Liver (tissue), 9 donors: ENCODE results near the gene ATP1B1. TPM values are rescaled to one million over a fixed set of nuclear protein-coding genes. Genes with fewer than 3 reads are reported as not detected.

Experiments
- DNase-seq: peaks from one replicate; pipeline ENCODE4 v3.0.0-alpha.2; 2017; ENCODE audit warnings: low spot score
- H3K27ac ChIP-seq, 2 donors: one replicate each; pipeline ENCODE4 v1.7.0; 2013; ENCODE audit warnings: inconsistent platforms in 2 of 2, low read length in 2 of 2, control low read depth in 1 of 2, low read depth in 1 of 2, mild to moderate bottlenecking in 1 of 2
- H3K27me3 ChIP-seq, 4 donors: one replicate each; pipeline versions ENCODE4 v1.6.1 to v1.7.0; 2013; ENCODE audit warnings: low read length in 3 of 4, inconsistent platforms in 1 of 4, mild to moderate bottlenecking in 1 of 4, moderate library complexity in 1 of 4; ENCODE audit not compliant: control insufficient read depth in 4 of 4, insufficient read depth in 4 of 4
- H3K36me3 ChIP-seq, 4 donors: one replicate each; pipeline versions ENCODE4 v1.6.1 to v1.7.0; 2013; ENCODE audit warnings: low read length in 3 of 4, mild to moderate bottlenecking in 3 of 4, low read depth in 1 of 4, moderate library complexity in 1 of 4; ENCODE audit not compliant: control insufficient read depth in 4 of 4, insufficient read depth in 3 of 4
- H3K4me1 ChIP-seq, 4 donors: one replicate each; pipeline versions ENCODE4 v1.6.1 to v1.7.0; 2013; ENCODE audit warnings: low read length in 3 of 4, mild to moderate bottlenecking in 3 of 4, moderate library complexity in 1 of 4; ENCODE audit not compliant: control insufficient read depth in 4 of 4, insufficient read depth in 4 of 4
- H3K4me3 ChIP-seq, 3 donors: one replicate each; pipeline versions ENCODE4 v1.6.1 to v1.7.0; 2013; ENCODE audit warnings: low read length in 3 of 3, control low read depth in 1 of 3, low read depth in 1 of 3, mild to moderate bottlenecking in 1 of 3
- H3K9ac ChIP-seq, 2 donors: one replicate each; pipeline ENCODE4 v1.7.0; 2013; ENCODE audit warnings: low read length in 2 of 2, mild to moderate bottlenecking in 2 of 2, moderate library complexity in 2 of 2, control low read depth in 1 of 2, low read depth in 1 of 2
- H3K9me3 ChIP-seq, 4 donors: one replicate each; pipeline versions ENCODE4 v1.6.1 to v1.7.0; 2013; ENCODE audit warnings: low read length in 3 of 4; ENCODE audit not compliant: control insufficient read depth in 4 of 4
- FOXA1 ChIP-seq: IDR thresholded peaks from 2 replicates; pipeline ENCODE4 v1.6.1; 2016; ENCODE audit warnings: antibody characterized with exemption
- FOXA2 ChIP-seq: IDR thresholded peaks from 2 replicates; pipeline ENCODE4 v1.6.1; 2016; ENCODE audit warnings: antibody characterized with exemption
- GABPA ChIP-seq, 2 donors: IDR thresholded peaks in 1 of 2; conservative IDR thresholded peaks in 1 of 2; 2 replicates each; pipeline ENCODE4 v1.6.1; 2016; ENCODE audit warnings: antibody characterized with exemption in 2 of 2, mild to moderate bottlenecking in 1 of 2, moderate library complexity in 1 of 2
- HNF4A ChIP-seq, 2 donors: conservative IDR thresholded peaks; 2 replicates each; pipeline ENCODE4 v1.6.1; 2016; ENCODE audit warnings: antibody characterized with exemption in 2 of 2, mild to moderate bottlenecking in 2 of 2
- JUND ChIP-seq, 2 donors: IDR thresholded peaks; 2 replicates each; pipeline ENCODE4 v1.6.1; 2016; ENCODE audit warnings: antibody characterized with exemption in 2 of 2
- RAD21 ChIP-seq, 2 donors: IDR thresholded peaks; 2 replicates each; pipeline ENCODE4 v1.6.1; 2016; ENCODE audit warnings: antibody characterized with exemption in 2 of 2, mild to moderate bottlenecking in 2 of 2
- RXRA ChIP-seq, 2 donors: IDR thresholded peaks; 2 replicates each; pipeline ENCODE4 v1.6.1; 2017 to 2018; ENCODE audit warnings: antibody characterized with exemption in 2 of 2, mild to moderate bottlenecking in 1 of 2
- SP1 ChIP-seq: IDR thresholded peaks from 2 replicates; pipeline ENCODE4 v1.6.1; 2018; ENCODE audit warnings: antibody characterized with exemption, mild to moderate bottlenecking
- TAF1 ChIP-seq: conservative IDR thresholded peaks from 2 replicates; pipeline ENCODE4 v1.6.1; 2016; ENCODE audit warnings: antibody characterized with exemption, mild to moderate bottlenecking
- YY1 ChIP-seq: IDR thresholded peaks from 2 replicates; pipeline ENCODE4 v1.6.1; 2016; ENCODE audit warnings: antibody characterized with exemption, mild to moderate bottlenecking
- WGBS: extraction: QIAGEN DNeasy Blood & Tissue Kit; methylation state at CpG from one replicate; pipeline ENCODE4 v1.1.7; 2013; 5-methylcytosine and 5-hydroxymethylcytosine counted together
- polyA plus RNA-seq, 2 donors: library from polyadenylated mRNA; stranded (reverse) in 1 of 2; unstranded in 1 of 2; fragments of 200-250 nt in 1 of 2; fragments of >200 nt in 1 of 2; fragmentation: Nextera tagmentation in 1 of 2; extraction: Ambion mirVana in 1 of 2; gene quantifications; one replicate each; pipeline versions ENCODE4 v1.2.1 to v1.2.3, GENCODE V29; 2013 to 2015
- total RNA-seq, 2 donors: library from RNA; depleted of rRNA; stranded (reverse); fragments of >200 nt; gene quantifications; one replicate each; pipeline ENCODE4 v1.2.3, GENCODE V29; 2014
- TF ChIP-seq, protein P1 (sequence below): IDR thresholded peaks from 2 replicates; pipeline ENCODE4 v1.6.1; 2016; ENCODE audit warnings: antibody characterized with exemption
- TF ChIP-seq, protein P2 (sequence below): IDR thresholded peaks from 2 replicates; pipeline ENCODE4 v1.6.1; 2016; ENCODE audit warnings: antibody characterized with exemption, mild to moderate bottlenecking
- TF ChIP-seq, protein P3 (sequence below): fragments of 150-350 bp; IDR thresholded peaks from 2 replicates; pipeline ENCODE4 v1.5.1; 2017; ENCODE audit warnings: improper control_type of control experiment, low read depth, low read length; ENCODE audit not compliant: missing input control
- TF ChIP-seq, protein P4 (sequence below): IDR thresholded peaks from 2 replicates; pipeline ENCODE4 v1.6.1; 2016; ENCODE audit warnings: antibody characterized with exemption
- donor health status: healthy.
- donor health status: healthy.
- donor health status: healthy.
- donor health status: healthy.
- donor health status: healthy.

Gene ATP1B1
- total and polyA plus RNA-seq, 4 donors: 36.1 to 57.0 (median 46.5) TPM

DNA sequence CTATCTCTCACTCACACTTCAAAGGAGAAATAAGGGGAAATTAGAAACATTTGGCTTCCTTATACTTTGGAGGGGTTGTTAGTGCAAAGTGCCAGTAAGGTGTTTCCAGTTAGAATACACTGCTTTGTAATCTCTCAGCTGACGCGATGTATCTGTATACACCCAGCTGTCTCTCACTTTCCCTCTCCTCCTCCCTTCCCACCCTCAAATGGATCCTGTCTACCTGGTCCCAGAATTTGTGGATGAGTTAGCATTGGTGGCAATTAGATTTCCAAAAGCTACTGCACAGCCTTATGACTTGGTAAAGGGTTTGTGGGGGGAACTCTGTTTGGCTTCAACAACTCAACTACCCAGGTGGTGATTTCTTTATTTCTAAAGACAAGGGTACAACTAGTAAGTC is 10.5 kb downstream of the ATP1B1 start:
- H3K9me3 ChIP-seq: no peaks in the 10 kb centered on the region
- peaks cover 3 to 32% (median 18%) of the 10 kb centered on the region in 4 donors for H3K4me1 ChIP-seq
- H3K4me3 ChIP-seq: no peak overlapping the region
- 88% methylated on average over 2 of the region's 2 CpGs for WGBS
- no peak for DNase-seq
- H3K9ac ChIP-seq: no peak overlapping the region
- H3K27ac ChIP-seq: peak overlapping the region; percentile 77 to 82
- no peaks in the 10 kb centered on the region for H3K27me3 ChIP-seq
- TF ChIP-seq, protein P1, sequence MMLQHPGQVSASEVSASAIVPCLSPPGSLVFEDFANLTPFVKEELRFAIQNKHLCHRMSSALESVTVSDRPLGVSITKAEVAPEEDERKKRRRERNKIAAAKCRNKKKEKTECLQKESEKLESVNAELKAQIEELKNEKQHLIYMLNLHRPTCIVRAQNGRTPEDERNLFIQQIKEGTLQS: no peak
- TF ChIP-seq HNF4A (conservative IDR thresholded peaks at IDR 0.05) (no peak), SP1 (no peak), JUND (IDR thresholded peaks at IDR 0.05) (no peak), RXRA (IDR thresholded peaks at IDR 0.05) (no peak), GABPA (IDR thresholded peaks at IDR 0.05 in 1 of 2, conservative IDR thresholded peaks at IDR 0.05 in 1 of 2) (no peak)
- TF ChIP-seq, protein P2, sequence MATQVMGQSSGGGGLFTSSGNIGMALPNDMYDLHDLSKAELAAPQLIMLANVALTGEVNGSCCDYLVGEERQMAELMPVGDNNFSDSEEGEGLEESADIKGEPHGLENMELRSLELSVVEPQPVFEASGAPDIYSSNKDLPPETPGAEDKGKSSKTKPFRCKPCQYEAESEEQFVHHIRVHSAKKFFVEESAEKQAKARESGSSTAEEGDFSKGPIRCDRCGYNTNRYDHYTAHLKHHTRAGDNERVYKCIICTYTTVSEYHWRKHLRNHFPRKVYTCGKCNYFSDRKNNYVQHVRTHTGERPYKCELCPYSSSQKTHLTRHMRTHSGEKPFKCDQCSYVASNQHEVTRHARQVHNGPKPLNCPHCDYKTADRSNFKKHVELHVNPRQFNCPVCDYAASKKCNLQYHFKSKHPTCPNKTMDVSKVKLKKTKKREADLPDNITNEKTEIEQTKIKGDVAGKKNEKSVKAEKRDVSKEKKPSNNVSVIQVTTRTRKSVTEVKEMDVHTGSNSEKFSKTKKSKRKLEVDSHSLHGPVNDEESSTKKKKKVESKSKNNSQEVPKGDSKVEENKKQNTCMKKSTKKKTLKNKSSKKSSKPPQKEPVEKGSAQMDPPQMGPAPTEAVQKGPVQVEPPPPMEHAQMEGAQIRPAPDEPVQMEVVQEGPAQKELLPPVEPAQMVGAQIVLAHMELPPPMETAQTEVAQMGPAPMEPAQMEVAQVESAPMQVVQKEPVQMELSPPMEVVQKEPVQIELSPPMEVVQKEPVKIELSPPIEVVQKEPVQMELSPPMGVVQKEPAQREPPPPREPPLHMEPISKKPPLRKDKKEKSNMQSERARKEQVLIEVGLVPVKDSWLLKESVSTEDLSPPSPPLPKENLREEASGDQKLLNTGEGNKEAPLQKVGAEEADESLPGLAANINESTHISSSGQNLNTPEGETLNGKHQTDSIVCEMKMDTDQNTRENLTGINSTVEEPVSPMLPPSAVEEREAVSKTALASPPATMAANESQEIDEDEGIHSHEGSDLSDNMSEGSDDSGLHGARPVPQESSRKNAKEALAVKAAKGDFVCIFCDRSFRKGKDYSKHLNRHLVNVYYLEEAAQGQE: no peak
- TF ChIP-seq, protein P3, sequence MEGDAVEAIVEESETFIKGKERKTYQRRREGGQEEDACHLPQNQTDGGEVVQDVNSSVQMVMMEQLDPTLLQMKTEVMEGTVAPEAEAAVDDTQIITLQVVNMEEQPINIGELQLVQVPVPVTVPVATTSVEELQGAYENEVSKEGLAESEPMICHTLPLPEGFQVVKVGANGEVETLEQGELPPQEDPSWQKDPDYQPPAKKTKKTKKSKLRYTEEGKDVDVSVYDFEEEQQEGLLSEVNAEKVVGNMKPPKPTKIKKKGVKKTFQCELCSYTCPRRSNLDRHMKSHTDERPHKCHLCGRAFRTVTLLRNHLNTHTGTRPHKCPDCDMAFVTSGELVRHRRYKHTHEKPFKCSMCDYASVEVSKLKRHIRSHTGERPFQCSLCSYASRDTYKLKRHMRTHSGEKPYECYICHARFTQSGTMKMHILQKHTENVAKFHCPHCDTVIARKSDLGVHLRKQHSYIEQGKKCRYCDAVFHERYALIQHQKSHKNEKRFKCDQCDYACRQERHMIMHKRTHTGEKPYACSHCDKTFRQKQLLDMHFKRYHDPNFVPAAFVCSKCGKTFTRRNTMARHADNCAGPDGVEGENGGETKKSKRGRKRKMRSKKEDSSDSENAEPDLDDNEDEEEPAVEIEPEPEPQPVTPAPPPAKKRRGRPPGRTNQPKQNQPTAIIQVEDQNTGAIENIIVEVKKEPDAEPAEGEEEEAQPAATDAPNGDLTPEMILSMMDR: no peak
- peaks cover 4 to 36% (median 15%) of the 10 kb centered on the region in 4 donors for H3K36me3 ChIP-seq

DNA sequence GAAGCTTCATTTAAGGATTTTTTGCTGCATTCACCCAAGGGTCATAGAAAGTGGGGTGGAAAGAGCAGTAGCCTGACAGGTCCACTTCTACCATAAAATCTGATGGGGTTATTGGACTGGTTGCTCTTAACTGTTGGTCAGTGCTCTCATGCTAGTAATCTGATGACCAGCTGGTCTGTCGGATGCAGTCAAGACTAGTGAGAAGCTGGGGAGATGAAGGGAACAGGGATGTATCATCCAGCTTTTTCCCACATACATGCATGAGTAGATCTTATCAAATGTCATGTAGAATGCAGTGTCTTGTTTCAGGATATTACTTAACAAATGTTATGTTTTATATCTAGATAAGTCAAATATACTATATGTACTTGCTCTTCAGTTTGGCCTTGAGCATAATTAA is 11.1 kb downstream of the ATP1B1 start:
- 83% methylated on average over 1 of the region's 1 CpG for WGBS
- no peak overlapping the region for H3K27ac ChIP-seq
- H3K9me3 ChIP-seq: no peaks in the 10 kb centered on the region
- TF ChIP-seq YY1: no peak
- no peak for TF ChIP-seq FOXA2
- TF ChIP-seq, protein P4, sequence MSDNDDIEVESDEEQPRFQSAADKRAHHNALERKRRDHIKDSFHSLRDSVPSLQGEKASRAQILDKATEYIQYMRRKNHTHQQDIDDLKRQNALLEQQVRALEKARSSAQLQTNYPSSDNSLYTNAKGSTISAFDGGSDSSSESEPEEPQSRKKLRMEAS: no peak
- TF ChIP-seq FOXA1: no peak
- no peak for TF ChIP-seq GABPA (IDR thresholded peaks at IDR 0.05 in 1 of 2, conservative IDR thresholded peaks at IDR 0.05 in 1 of 2)
- TF ChIP-seq, protein P3: no peak
- TF ChIP-seq, protein P2: no peak
- no peak for TF ChIP-seq TAF1
- no peak for TF ChIP-seq RAD21 (IDR thresholded peaks at IDR 0.05)
- H3K4me3 ChIP-seq: no peak overlapping the region
- no peak for DNase-seq
- H3K27me3 ChIP-seq: no peaks in the 10 kb centered on the region
- no peak overlapping the region for H3K9ac ChIP-seq
- peaks cover 3 to 26% (median 14%) of the 10 kb centered on the region in 4 donors for H3K4me1 ChIP-seq
- peaks cover 4 to 31% (median 15%) of the 10 kb centered on the region in 4 donors for H3K36me3 ChIP-seq
